ENCODE data around the gene BPTF.
A peak's percentile ranks its signal among the peaks of the same experiment; 100 is the strongest.
"Not testable (repeated sequence)": the region's sequence is repeated elsewhere in the genome, so short reads cannot be mapped to it uniquely, and the experiment has no call there.

The BPTF gene

DNA sequence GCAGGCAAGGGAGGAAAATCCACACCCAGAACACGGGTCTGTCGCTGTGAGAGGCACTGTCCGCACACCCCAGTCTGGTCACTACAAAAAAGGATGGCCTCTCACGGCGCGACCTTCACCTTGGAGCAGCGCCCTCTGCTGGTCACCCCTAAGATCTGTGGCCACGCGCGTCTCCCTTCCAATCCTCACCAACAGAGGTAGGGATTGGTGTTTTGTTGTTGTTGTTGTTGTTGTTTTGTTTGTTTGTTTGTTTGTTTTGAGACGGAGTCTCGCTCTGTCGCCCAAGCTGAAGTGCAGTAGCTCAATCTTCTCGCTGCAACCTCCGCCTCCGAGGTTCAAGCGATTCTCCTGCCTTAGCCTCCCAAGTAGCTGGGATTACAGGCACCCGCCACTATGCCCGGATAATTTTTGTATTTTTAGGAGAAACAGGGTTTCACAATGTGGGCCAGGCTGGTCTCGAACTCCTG is 185.9 kb downstream of the BPTF start:
- DNase-seq (ENCODE audit: low read depth): no peak
- TF ChIP-seq, protein P1, sequence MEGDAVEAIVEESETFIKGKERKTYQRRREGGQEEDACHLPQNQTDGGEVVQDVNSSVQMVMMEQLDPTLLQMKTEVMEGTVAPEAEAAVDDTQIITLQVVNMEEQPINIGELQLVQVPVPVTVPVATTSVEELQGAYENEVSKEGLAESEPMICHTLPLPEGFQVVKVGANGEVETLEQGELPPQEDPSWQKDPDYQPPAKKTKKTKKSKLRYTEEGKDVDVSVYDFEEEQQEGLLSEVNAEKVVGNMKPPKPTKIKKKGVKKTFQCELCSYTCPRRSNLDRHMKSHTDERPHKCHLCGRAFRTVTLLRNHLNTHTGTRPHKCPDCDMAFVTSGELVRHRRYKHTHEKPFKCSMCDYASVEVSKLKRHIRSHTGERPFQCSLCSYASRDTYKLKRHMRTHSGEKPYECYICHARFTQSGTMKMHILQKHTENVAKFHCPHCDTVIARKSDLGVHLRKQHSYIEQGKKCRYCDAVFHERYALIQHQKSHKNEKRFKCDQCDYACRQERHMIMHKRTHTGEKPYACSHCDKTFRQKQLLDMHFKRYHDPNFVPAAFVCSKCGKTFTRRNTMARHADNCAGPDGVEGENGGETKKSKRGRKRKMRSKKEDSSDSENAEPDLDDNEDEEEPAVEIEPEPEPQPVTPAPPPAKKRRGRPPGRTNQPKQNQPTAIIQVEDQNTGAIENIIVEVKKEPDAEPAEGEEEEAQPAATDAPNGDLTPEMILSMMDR (conservative IDR thresholded peaks at IDR 0.05; ENCODE audit: low read depth, low read length): peak; percentile 73
- no peak overlapping the region for H3K4me3 ChIP-seq (ENCODE audit: low read length)

DNA sequence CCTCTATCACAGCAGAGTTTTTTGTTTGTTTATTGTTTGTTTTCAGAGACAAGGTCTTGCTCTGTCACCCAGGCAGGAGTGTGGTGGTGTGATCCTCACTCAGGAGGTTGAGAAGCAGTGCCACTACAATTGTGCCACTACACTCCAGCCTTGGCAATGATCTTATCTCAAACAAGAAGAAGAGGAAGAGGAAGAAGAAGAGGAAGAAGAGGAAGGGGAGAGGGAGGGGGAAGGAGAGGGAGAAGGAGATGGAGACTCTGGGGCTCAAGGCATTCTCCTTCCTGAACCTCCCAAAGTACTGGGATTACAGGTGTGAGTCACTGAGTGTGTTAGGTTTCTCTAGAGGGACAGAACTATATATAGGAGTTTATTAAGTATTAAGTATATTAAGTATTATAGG is 188.1 kb downstream of the BPTF start:
- H3K4me3 ChIP-seq (ENCODE audit: low read length): no peak overlapping the region
- DNase-seq (ENCODE audit: low read depth): no peak
- TF ChIP-seq, protein P1 (conservative IDR thresholded peaks at IDR 0.05; ENCODE audit: low read depth, low read length): no peak

DNA sequence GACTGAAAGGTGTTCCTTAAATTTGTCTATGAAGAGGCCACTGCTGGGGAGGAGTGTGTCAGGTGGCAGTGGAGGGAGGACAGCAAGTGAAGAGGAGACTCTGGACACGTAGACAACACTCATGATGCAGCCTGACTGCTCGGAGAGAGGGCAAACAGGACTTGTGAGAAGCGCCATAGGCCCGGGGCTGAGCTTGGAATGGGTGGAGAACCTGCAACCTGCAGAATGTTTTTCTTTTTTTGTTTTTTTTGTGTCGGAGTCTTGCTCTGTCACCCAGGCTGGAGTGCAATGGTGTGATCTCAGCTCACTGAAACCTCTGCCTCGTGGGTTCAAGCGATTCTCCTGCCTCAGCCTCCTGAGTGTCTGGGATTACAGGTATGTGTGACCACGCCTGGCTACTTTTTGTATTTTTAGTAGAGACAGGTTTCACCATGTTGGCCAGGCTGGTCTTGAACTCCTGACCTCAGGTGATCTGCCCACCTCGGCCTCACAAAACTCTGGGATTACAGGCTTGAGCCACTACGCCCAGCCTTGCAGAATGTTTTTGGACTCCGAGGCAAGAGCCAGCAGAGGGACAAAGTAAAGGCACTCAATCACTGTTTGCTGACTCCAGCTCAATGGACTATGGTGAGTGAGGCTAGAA is 189.9 kb downstream of the BPTF start:
- TF ChIP-seq, protein P1 (conservative IDR thresholded peaks at IDR 0.05; ENCODE audit: low read depth, low read length): no peak
- no peak for DNase-seq (ENCODE audit: low read depth)
- no peak overlapping the region for H3K4me3 ChIP-seq (ENCODE audit: low read length)

DNA sequence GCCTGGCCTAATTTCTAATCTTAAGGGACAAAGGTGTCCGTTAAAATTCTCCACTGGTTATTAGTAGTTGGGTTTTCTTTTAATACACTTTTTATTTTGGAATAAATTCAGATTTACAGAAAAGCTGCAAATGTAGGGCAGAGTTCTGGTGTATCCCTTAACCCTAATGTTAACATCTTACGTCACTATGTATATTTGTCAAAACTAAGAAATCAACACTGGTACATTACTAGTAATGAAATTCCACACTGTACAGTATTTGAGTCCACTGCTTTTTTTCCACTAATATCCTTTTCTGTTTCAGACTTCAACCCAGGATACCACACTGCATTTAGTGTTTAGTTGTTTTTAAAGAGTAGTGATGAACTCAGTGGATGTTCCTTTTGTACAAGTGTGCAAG is 191.5 kb downstream of the BPTF start:
- no peak for DNase-seq (ENCODE audit: low read depth)
- no peak overlapping the region for H3K4me3 ChIP-seq (ENCODE audit: low read length)
- TF ChIP-seq, protein P1 (conservative IDR thresholded peaks at IDR 0.05; ENCODE audit: low read depth, low read length): no peak

DNA sequence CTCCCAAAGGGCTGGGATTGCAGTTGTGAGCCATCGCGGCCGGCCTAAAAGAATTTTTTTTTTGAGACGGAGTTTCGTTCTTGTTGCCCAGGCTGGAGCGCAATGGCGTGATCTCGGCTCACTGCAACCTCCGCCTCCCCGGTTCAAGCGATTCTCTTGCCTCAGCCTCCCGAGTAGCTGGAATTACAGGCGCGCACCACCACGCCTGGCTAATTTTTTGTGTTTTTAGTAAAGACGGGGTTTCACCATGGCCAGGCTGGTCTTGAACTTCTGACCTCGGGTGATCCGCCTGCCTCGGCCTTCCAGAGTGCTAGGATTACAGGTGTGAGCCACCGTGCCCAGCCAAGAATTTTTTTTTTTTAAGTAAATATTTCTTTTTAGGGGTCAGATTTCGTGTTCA is 193.2 kb downstream of the BPTF start:
- DNase-seq (ENCODE audit: low read depth); H3K4me3 ChIP-seq (ENCODE audit: low read length): not testable (repeated sequence)

DNA sequence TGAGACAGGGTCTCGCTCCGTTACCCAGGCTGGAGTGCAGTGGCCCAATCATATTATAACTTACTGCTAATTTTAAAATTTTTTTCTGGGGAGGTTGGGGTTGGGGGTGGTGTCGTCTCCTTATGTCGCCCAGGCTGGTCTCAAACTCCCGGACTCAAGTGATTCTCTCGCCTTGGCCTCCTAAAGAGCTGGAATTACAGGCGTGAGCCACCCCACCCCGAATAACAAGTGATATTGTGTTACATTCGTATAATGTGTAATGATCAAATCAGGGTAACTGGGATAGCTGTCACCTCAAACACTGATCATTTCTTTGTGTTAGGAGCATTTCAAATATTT is 194.0 kb downstream of the BPTF start:
- no peak for DNase-seq (ENCODE audit: low read depth)
- H3K4me3 ChIP-seq (ENCODE audit: low read length): peak overlapping the region; percentile 72
- TF ChIP-seq, protein P1 (conservative IDR thresholded peaks at IDR 0.05; ENCODE audit: low read depth, low read length): no peak

DNA sequence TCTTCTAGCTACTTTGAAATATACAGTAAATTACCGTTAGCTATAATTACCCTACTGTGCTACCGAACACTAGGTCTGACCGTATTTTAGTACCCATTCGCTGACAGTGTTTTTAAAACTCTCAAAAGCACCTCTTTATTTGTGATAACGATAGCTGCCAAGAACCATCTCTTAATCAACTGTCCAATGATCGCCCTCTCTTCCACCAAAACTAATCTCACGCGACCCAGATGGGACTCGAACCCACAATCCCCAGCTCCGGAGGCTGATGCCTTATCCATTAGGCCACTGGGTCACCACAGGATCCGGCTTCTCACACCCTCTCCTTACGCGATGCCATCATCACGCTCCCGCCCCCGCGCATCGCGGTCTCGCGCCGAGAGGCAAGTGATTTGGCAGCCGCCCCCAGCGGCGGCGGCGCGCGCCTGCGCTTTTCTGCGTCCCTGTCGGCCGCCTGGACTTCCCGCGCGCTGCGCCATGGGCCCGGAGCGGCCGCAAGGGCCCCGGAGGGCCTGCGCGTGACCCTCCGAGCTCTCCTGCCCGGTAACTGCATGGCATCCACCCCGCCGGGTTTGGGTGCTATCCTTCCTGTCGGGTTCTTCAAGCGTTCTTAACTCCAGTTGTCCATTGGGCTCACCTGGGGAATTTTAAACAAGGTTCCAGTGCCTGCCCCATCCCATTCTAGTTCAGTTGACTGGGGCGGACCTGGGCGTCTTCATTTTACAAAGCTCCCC is 194.5 kb downstream of the BPTF start:
- TF ChIP-seq, protein P1 (conservative IDR thresholded peaks at IDR 0.05; ENCODE audit: low read depth, low read length): peak; percentile 20
- peak; percentile 68 for DNase-seq (ENCODE audit: low read depth)

More for the DNA sequence above, 194.5 kb downstream of the BPTF start:
- H3K4me3 ChIP-seq (ENCODE audit: low read length): peak overlapping the region; percentile 72
